CD4-positive, alpha-beta T cell treated with Interleukin-2 at 100 ng/mL for 4 hours (primary cell): Measurements from ENCODE around the gene LUC7L.
"Not testable (repeated sequence)": the region's sequence is repeated elsewhere in the genome, so short reads cannot be mapped to it uniquely, and the experiment has no call there.

Experiments used
- DNase-seq: peaks from one replicate; pipeline ENCODE4 v3.0.0-alpha.2; 2020; ENCODE audit warnings: low spot score

Gene LUC7L

GRCh38 chr16:228852-229730 lies at the start of gene LUC7L:
TSS of gene LUC7L (minus strand) at chr16:229449. CDS start at chr16:229339, 110 bp downstream.
- peak; percentile 85 for DNase-seq

DNA sequence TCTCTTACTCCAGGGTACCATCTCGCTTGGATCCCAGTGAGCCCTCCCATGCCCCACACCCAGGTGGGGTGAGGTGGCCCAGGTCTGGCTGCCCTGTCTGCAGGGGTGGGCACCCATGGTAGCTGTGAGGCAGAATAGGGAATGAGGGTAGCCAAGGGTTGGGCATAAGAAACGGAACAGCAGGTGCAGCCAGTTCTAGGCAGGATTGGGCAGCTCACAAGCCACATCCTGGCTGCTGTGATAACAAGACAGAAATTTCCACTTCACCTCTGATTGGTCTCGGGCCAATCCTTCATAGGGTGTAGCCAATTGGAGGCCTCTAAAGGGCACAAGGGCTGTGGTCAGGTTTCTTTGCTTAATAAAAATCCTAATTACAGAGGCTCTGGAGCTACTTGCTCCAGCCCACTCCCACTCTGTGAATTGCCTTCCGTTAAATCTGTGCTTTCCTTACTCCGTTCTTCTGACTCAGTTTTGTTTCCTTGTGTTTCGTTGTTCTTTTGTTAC lies 49.7 kb upstream of the LUC7L start:
- peak; percentile 28 for DNase-seq

GRCh38 chr16:276426-277077 lies 47.3 kb upstream of the LUC7L start:
- no peak for DNase-seq

DNA sequence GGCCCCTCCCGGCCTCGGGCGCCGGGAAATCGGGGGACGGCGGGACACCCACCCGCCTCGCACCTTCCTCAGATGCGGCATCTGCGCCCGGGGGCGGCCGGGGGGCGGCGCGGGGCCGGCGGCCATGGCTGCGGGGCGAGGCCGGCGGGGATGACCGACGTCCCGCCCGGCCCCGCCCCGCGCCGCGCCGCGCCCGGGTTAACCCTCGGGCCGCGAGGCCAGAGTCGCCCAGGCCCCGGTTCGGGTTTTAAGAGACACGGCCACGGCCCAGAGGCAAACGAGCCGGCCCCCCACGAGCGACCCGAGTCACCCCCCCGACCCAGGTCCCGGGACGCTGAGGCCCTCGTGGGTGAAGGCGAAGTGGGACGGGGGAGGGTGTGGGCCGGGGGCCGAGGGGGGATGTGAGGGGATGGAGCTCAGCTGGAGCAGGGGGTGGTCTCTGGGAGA lies 46.6 kb upstream of the LUC7L start, which contains the start of gene RGS11:
Gene RGS11 (minus strand): TSS at position 159 of the 447 bp plus-strand sequence. CDS start 33 bp downstream, at position 126.
- no peak for DNase-seq

DNA sequence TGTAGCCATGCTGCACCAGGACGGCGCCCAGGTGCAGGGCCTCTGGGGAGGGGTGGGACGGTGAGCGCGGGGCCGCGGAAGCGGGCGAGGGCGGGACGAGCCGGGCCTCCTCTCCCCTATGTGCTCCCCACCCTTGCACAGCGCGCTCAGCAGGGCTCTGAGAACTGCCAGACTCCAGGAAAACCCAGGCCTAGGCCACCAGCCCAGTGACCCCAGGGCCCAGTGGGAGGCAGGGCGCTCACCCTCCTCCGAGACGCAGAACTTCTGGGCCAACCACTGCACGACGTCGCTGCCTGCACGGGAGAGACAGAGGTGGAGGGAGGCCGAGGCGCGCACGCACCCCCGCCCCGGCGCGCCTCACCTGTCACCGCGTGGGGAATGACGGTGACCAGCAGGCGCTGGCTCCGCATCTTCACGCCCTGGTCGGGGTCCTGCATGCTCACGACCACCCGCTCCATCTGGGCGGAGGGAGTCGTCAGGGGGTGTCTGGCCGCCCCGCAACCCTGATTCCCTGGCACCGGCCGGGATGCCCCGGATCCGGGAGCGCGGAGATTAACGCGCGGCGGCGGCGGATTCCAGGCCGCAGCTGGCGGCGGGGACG lies 45.9 kb upstream of the LUC7L start:
- DNase-seq: no peak

GRCh38 chr16:273547-274421 lies 44.5 kb upstream of the LUC7L start:
- DNase-seq: no peak

- DNase-seq: no peak
Observed at GRCh38 chr16:272633-273546, 43.6 kb upstream of the LUC7L start.

- no peak for DNase-seq
Observed at GRCh38 chr16:270381-271255, 41.4 kb upstream of the LUC7L start.

DNA sequence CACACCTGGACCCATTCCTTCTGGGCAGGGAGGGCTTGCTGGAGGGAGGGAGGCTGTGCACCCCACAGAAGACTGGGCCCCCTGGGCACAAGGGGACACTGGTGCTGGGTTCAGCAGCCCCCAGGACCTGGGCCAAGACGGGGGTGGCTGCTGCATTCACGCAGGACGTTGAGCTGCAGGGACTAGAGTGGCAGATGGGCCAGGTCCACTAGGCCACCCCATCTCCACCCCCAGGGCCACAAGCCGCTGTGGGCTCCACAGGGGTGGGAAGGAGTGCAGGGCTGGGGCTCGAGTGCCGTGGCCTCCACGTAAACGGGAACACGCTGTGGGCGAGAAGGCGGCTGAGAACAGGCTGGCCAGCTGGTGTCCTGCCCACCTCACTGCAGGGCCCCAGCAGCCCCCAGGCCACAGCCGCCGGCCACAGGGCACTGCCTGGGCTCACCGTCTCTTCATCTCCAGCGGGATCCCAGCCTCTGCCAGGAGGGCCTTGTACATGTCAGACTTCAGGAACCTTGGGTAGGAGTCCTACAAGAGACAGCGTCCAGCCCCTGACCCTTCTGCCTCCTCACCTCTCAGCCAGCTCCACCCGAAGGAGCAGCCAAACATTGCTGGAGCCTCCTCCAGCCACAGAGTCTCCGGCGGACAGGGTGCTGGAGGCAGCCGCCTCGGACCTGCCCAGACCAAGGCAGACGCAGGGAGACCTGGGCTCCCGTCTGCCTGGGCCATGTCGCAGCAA lies 40.0 kb upstream of the LUC7L start:
- DNase-seq: no peak

DNA sequence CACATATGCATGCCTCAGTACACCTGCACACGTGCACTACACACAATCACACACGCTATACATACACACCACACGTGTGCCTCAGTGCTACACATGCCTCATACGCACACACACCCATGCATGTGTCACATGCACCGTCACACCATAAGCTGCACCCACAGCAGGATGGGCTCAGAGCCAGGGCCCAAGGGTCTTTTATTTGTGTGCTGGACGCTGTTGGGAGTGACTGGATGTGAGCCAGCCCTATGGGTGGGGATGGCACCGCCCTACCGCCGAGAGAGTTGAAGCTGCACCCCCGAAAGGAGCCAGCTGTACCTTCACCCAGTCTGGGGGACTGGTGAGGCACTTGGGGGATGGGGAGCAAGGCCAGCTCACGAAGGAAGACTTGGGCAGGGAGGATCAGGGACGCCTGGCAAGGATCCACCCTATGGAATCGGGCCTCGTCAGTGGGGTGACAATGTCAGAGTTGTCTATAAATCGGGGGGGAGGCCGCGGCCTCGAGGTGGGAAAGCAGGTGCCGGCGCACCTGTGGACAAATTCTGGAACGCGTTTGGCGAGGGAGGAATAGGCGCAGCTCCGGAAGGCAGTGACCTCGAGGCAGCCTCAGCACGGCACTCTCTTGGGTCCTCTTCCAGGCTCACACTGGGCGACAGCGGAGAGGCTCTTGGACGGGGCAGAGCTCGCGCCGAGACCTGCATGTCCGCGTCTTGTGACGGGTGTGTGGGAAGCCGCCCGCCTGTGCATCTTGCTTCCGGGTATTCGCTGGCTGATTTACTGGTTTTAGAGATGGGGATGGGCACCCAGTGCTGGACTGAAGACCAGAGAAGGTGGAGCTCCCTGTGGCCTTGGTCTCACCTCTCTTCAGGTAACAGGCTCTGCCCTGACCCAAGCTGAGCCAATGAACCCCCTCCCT lies 39.1 kb upstream of the LUC7L start:
- no peak for DNase-seq

DNA sequence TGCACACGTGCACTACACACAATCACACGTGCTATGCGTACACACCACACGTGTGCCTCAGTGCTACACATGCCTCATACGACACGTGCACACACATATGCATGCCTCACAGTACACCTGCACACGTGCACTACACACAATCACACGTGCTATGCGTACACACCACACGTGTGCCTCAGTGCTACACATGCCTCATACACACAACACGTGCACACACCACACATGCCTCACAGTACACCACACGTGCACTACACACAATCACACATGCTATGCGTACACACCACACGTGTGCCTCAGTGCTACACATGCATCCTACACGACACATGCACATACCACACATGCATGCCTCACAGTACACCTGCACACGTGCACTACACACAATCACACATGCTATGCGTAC lies 38.3 kb upstream of the LUC7L start:
- DNase-seq: not testable (repeated sequence)

- DNase-seq: no peak
Observed at GRCh38 chr16:266258-267164, 37.3 kb upstream of the LUC7L start.

- no peak for DNase-seq
Observed at GRCh38 chr16:265711-266110, 36.5 kb upstream of the LUC7L start.

- no peak for DNase-seq
Observed at GRCh38 chr16:265002-265529, 35.8 kb upstream of the LUC7L start.

GRCh38 chr16:264440-264951 lies 35.2 kb upstream of the LUC7L start:
- no peak for DNase-seq

DNA sequence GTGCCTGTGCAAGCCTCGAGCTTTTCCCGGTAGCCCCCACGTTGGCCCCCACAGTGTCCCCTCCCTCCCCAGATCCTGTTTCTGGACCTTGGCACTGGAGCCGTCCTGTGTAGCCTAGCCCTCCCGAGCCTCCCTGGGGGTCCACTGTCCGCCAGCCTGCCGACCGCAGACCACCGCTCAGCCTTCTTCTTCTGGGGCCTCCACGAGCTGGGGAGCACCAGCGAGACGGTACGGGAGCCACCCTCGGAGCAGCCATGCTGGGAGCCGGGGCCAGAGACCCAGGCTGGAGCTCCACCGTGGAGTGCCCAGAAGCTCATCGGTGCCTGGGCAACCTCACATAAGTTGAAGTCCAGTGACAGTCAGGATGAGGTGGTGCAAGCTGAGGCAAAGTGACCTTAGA lies 34.7 kb upstream of the LUC7L start:
- DNase-seq: no peak
